GM12878 (cell line): Measurements from ENCODE around the gene VPS52. TPM values are rescaled to one million over a fixed set of nuclear protein-coding genes. Genes with fewer than 3 reads are reported as not detected.

Experiments
- ATAC-seq: fragments of 200-7000 bp; cut with Tn5 transposase; 3 replicates; pipeline ENCODE4 v1.9.1; 2020; ENCODE audit warnings: mild to moderate bottlenecking, moderate library complexity
- BruUV-seq: library from RNA; stranded (reverse); fragments of 400-500 nt; replicated peaks from 2 replicates; lab custom pipeline; 2021; lab: Mats Ljungman, UMichigan
- CTCF ChIA-PET: fragments of 300-600 bp; sonication (Branson Sonifier 250); formaldehyde crosslinking; extraction: SDS; loops from one replicate; lab custom pipeline; 2021; ENCODE audit warnings: inconsistent platforms; lab: Yijun Ruan, JAX
- POLR2A ChIA-PET: fragments of 350-600 bp; formaldehyde crosslinking; extraction: SDS; loops from one replicate; lab custom pipeline; 2021; ENCODE audit warnings: inconsistent platforms; lab: Charles Lee
- RAD21 ChIA-PET: fragments of 300-600 bp; sonication (Branson Sonifier 250); formaldehyde crosslinking; loops from one replicate; lab custom pipeline; 2023; ENCODE audit warnings: antibody characterized with exemption; ENCODE audit not compliant: unreplicated experiment; lab: Charles Lee
- SMC1A ChIA-PET: fragments of 300-600 bp; sonication (Branson Sonifier 250); formaldehyde crosslinking; loops from one replicate; lab custom pipeline; 2023; ENCODE audit not compliant: unreplicated experiment, uncharacterized antibody; lab: Charles Lee
- DNase-seq: peaks from one replicate; pipeline ENCODE4 v3.0.0-alpha.2; 2011; ENCODE audit warnings: low read depth, low spot score
- FAIRE-seq: peaks from 3 replicates; lab custom pipeline; 2011; peaks lifted over from hg19 to GRCh38; lab: Jason Lieb, UNC
- H2AFZ ChIP-seq: 2 replicates; pipeline ENCODE4 v1.6.0; 2011; ENCODE audit warnings: low read depth, low read length, control low read depth; ENCODE audit not compliant: control insufficient read depth
- H3K27ac ChIP-seq: 2 replicates; pipeline ENCODE4 v1.5.1; 2011; ENCODE audit warnings: control low read depth; ENCODE audit not compliant: control insufficient read depth, insufficient read depth
- H3K27me3 ChIP-seq, 2 experiments: replicated peaks in 1 of 2; 2 replicates each; pipeline versions ENCODE4 v1.6.0 to v1.6.1; 2011; ENCODE audit warnings: low read length in 1 of 2; ENCODE audit not compliant: control insufficient read depth in 2 of 2, insufficient read depth in 2 of 2
- H3K36me3 ChIP-seq, 2 experiments: 2 replicates each; pipeline ENCODE4 v1.5.1; 2011; ENCODE audit warnings: low read length in 1 of 2; ENCODE audit not compliant: control insufficient read depth in 2 of 2, insufficient read depth in 2 of 2
- H3K4me1 ChIP-seq: 2 replicates; pipeline ENCODE4 v1.6.1; 2011; ENCODE audit warnings: mild to moderate bottlenecking, low read length, moderate library complexity, mixed read lengths; ENCODE audit not compliant: control insufficient read depth, insufficient read depth
- H3K4me2 ChIP-seq: 2 replicates; pipeline ENCODE4 v1.6.0; 2011; ENCODE audit warnings: control low read depth; ENCODE audit not compliant: control insufficient read depth, insufficient read depth
- H3K4me3 ChIP-seq: fragments of 200-600 bp; sonication (generic); 2 replicates; pipeline ENCODE4 v1.5.1; 2016
- H3K79me2 ChIP-seq: 2 replicates; pipeline ENCODE4 v1.6.0; 2011; ENCODE audit warnings: low read length; ENCODE audit not compliant: control insufficient read depth, insufficient read depth
- H3K9ac ChIP-seq: 2 replicates; pipeline ENCODE4 v1.8.0; 2011; ENCODE audit warnings: low read length, control low read depth, mixed read lengths; ENCODE audit not compliant: control insufficient read depth, insufficient read depth
- H3K9me3 ChIP-seq: replicated peaks from 3 replicates; pipeline ENCODE4 v1.5.1; 2011; ENCODE audit warnings: mild to moderate bottlenecking, low read length; ENCODE audit not compliant: control insufficient read depth, insufficient read depth
- H4K20me1 ChIP-seq: 2 replicates; pipeline ENCODE4 v1.6.0; 2011; ENCODE audit not compliant: control insufficient read depth, insufficient read depth
- BMI1 ChIP-seq: fragments of 450-650 bp; IDR thresholded peaks from 2 replicates; pipeline ENCODE4 v1.6.1; 2016; ENCODE audit warnings: mild to moderate bottlenecking, moderate library complexity, borderline replicate concordance
- EGR1 ChIP-seq, 2 experiments: IDR thresholded peaks; 1 replicate in 1 of 2; 2 replicates in 1 of 2; pipeline ENCODE4 v1.6.1; 2011 to 2012; ENCODE audit warnings: low read depth in 2 of 2, low read length in 2 of 2, borderline replicate concordance in 1 of 2, mild to moderate bottlenecking in 1 of 2, moderate library complexity in 1 of 2
- FOS ChIP-seq: IDR thresholded peaks from 3 replicates; pipeline ENCODE4 v1.6.1; 2011; ENCODE audit warnings: borderline replicate concordance; ENCODE audit not compliant: insufficient read length; ENCODE audit errors: extremely low read depth
- HDAC6 ChIP-seq: fragments of 200-600 bp; sonication (generic); IDR thresholded peaks from one replicate; pipeline ENCODE4 v1.8.0; 2017; ENCODE audit warnings: antibody characterized with exemption; ENCODE audit not compliant: unreplicated experiment
- IKZF1 ChIP-seq: fragments of 450-650 bp; conservative IDR thresholded peaks from 2 replicates; pipeline ENCODE4 v1.6.1; 2017; ENCODE audit warnings: antibody characterized with exemption, mild to moderate bottlenecking
- LARP7 ChIP-seq: fragments of 450-650 bp; IDR thresholded peaks from 2 replicates; pipeline ENCODE4 v1.6.1; 2017; ENCODE audit warnings: mild to moderate bottlenecking
- MTA3 ChIP-seq: IDR thresholded peaks from 2 replicates; pipeline ENCODE4 v1.6.1; 2012; ENCODE audit warnings: low read length, inconsistent platforms, borderline replicate concordance
- NKRF ChIP-seq: fragments of 450-650 bp; conservative IDR thresholded peaks from 2 replicates; pipeline ENCODE4 v1.6.1; 2017; ENCODE audit warnings: mild to moderate bottlenecking, moderate library complexity
- NRF1 ChIP-seq: conservative IDR thresholded peaks from 2 replicates; pipeline ENCODE4 v1.6.1; 2011; ENCODE audit warnings: mild to moderate bottlenecking, low read depth, low read length, improper control_type of control experiment
- POU2F2 ChIP-seq: IDR thresholded peaks from 3 replicates; pipeline ENCODE4 v1.6.1; 2011; ENCODE audit warnings: low read depth, mild to moderate bottlenecking, low read length, borderline replicate concordance
- TAF1 ChIP-seq: IDR thresholded peaks from 2 replicates; pipeline ENCODE4 v1.6.1; 2011; ENCODE audit warnings: mild to moderate bottlenecking, low read depth, low read length, borderline replicate concordance
- YY1 ChIP-seq: IDR thresholded peaks from 2 replicates; pipeline ENCODE4 v1.6.1; 2011; ENCODE audit warnings: low read depth, mild to moderate bottlenecking, low read length
- WGBS: methylation state at CpG from one replicate; pipeline ENCODE4 v1.1.6; 2016; ENCODE audit warnings: low lambda C conversion rate; ENCODE audit not compliant: insufficient replicate concordance, insufficient coverage; ENCODE audit errors: missing lambda C conversion rate; 5-methylcytosine and 5-hydroxymethylcytosine counted together
- in situ Hi-C: fragments of 300-500 bp; cut with MboI; formaldehyde crosslinking; loops from 9 replicates; pipeline ENCODE4 v1.14.3; 2018; ENCODE audit warnings: mixed read lengths
- intact Hi-C: fragments of 100-400 bp; cut with micrococcal nuclease; formaldehyde crosslinking; loops from one replicate; pipeline ENCODE4 v1.14.2; 2022; ENCODE audit not compliant: unreplicated experiment
- polyA plus RNA-seq, 11 experiments: library from polyadenylated mRNA; depleted of rRNA in 4 of 11; unstranded in 6 of 11; stranded (reverse) in 5 of 11; fragments of >200 nt; fragmentation: Nextera tagmentation in 4 of 11; fragmentation: Illumina TruSeq in 1 of 11; extraction: Ambion mirVana in 4 of 11; extraction: Trizol in 1 of 11; gene quantifications; 1 replicate in 1 of 11; 2 replicates in 10 of 11; pipeline versions ENCODE4 v1.2.1 to v1.2.3, GENCODE V29; 2011 to 2016; ENCODE audit warnings: inconsistent platforms in 2 of 11, missing spikeins in 2 of 11, low read depth in 1 of 11
- total RNA-seq, 4 experiments: library from RNA; depleted of rRNA in 3 of 4; stranded (reverse); fragments of >200 nt in 3 of 4; fragmentation: Illumina TruSeq in 1 of 4; extraction: Trizol in 1 of 4; gene quantifications; 2 replicates each; pipeline versions ENCODE4 v1.2.1 to v1.2.3, GENCODE V29; 2013 to 2021

Gene VPS52
- total and polyA plus RNA-seq, 10 of the 15 experiments (the other 5 are each of a cell fraction or from before 2014, with no cell fraction given) = 11.3 to 52.7 (median 36.7) TPM

DNA sequence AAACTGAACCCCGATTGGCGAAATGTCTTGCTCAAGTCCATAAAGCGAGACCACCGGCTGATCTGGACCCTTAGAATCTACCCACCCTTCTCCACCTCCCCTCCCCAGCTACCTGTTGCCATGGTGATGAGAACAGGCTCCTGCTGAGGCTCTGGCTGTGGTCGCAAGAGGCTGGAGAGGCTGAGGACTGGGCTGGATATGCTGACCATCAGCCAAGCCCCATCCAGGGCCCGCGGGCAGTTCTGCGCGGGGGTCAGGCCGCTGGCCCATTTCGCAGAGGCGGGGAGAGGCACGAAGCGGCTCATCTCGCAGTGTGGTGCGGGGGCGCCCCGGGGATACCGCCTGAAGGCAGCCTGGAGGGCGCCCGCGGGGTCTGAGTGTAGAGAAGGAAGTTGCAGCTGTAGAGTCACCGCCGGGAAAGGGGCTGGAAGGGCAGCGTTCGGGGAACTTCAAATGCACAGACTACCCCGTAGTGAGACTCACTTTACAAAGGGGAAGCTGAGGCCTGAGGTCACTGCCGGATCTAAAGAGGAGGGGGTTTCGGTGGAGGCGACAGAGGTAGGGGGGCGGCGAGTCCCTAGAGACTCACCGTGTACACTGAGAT is 41.5 kb upstream of the VPS52 start:
- Histone ChIP-seq H3K4me1 (peaks cover 20% of the 10 kb centered on the region), H4K20me1 (no peaks in the 10 kb centered on the region), H3K27me3 (no peaks in the 10 kb centered on the region), H3K4me2 (peak overlapping the region; percentile 77), H2AFZ (no peak overlapping the region; the same call in 1 of the 2 replicates), H3K27ac (peak overlapping the region; percentile 96), H3K79me2 (peaks cover 61% of the 10 kb centered on the region), H3K9me3 (no peaks in the 10 kb centered on the region), H3K36me3 (peaks cover 0 to 4% of the 10 kb centered on the region in 2 experiments; a peak in 2 of 4 replicates), H3K4me3 (peak overlapping the region; percentile 99), H3K9ac (peak overlapping the region; percentile 97)
- ChIA-PET POLR2A (interaction anchor here (0.6 to 4.5 kb wide), 11 partner anchors 8 to 266 kb away, joined by 3 to 41 read pairs (median 4); partner anchors contain the start of genes B3GALT4, PFDN6, RGL2 and RPS18), RAD21 (interaction anchor here (0.7 to 2.1 kb wide), 7 partner anchors 8 to 36 kb away, joined by 3 to 7 read pairs (median 3); partner anchors contain the start of genes B3GALT4, PFDN6, RGL2 and WDR46), SMC1A (interaction anchor here (0.7 to 2.1 kb wide), 3 partner anchors 16 to 129 kb away, joined by 3 to 7 read pairs (median 3); partner anchors contain the start of gene WDR46), CTCF (interaction anchor here (0.5 to 4.7 kb wide), 6 partner anchors 13 to 118 kb away, joined by 3 to 30 read pairs (median 6); partner anchors contain the start of genes B3GALT4 and RGL2)
- ATAC-seq (peak; percentile 14), DNase-seq (no peak), FAIRE-seq (no peak)
- in situ Hi-C loops = no loop called here
- WGBS = 1% methylated on average over 31 of the region's 33 CpGs
- TSS peak; percentile 74 for BruUV-seq
- intact Hi-C loops = no loop called here
- TF ChIP-seq NKRF = peak; percentile 22; the same call in 1 of the 2 replicates
- peak; percentile 60; the same call in 1 of the 2 replicates for TF ChIP-seq IKZF1
- peak; percentile 76; the same call in 1 of the 2 replicates for TF ChIP-seq BMI1
- TF ChIP-seq EGR1 (IDR thresholded peaks at IDR 0.05; ENCODE audit: borderline replicate concordance in 1 of 2, low read depth in 2 of 2, low read length in 2 of 2) = peak in 1 of 2 experiments; percentile 71; a peak in 1 of 3 replicates
- 0 out of 2 replicates have a peak, but pooled peaks have one; percentile 3 for TF ChIP-seq YY1
- no peak for TF ChIP-seq LARP7
- TF ChIP-seq HDAC6 = peak; percentile 25
- TF ChIP-seq MTA3 = 0 out of 2 replicates have a peak, but pooled peaks have one; percentile 34
- TF ChIP-seq POU2F2 = no peak
- no peak for TF ChIP-seq FOS
- TF ChIP-seq NRF1 = no peak
- TF ChIP-seq TAF1 = peak; percentile 20; the same call in 1 of the 2 replicates
